ENCODE data around the gene TMEM30A. TPM values are rescaled to one million over a fixed set of nuclear protein-coding genes. Genes with fewer than 3 reads are reported as not detected.

Gene TMEM30A
- total and polyA plus RNA-seq, 4 donors = 33.3 to 71.0 (median 45.4) TPM

GRCh38 chr6:75249837-75250236 is 34.8 kb downstream of the TMEM30A start:
- Histone ChIP-seq H3K4me3 (ENCODE audit: low read depth in 1 of 3, low read length in 3 of 3) (no peak overlapping the region), H3K9me3 (ENCODE audit: control insufficient read depth in 4 of 4, low read length in 3 of 4) (no peaks in the 10 kb centered on the region), H3K9ac (ENCODE audit: low read depth in 1 of 2, low read length in 2 of 2) (no peak overlapping the region), H3K27ac (ENCODE audit: low read depth in 1 of 2, low read length in 2 of 2) (no peak overlapping the region), H3K36me3 (ENCODE audit: control insufficient read depth in 4 of 4, insufficient read depth in 3 of 4, low read depth in 1 of 4, low read length in 3 of 4) (peaks cover 0 to 11% (median 4%) of the 10 kb centered on the region in 4 donors), H3K4me1 (ENCODE audit: control insufficient read depth in 4 of 4, insufficient read depth in 4 of 4, low read length in 3 of 4) (no peaks in the 10 kb centered on the region), H3K27me3 (ENCODE audit: control insufficient read depth in 4 of 4, insufficient read depth in 4 of 4, low read length in 3 of 4) (no peaks in the 10 kb centered on the region)
- DNase-seq (ENCODE audit: low spot score) = no peak
- TF ChIP-seq HNF4A (conservative IDR thresholded peaks at IDR 0.05) (no peak), ATF3 (IDR thresholded peaks at IDR 0.05) (no peak), RXRA (IDR thresholded peaks at IDR 0.05) (no peak), MAX (IDR thresholded peaks at IDR 0.05) (no peak), EGR1 (IDR thresholded peaks at IDR 0.05; ENCODE audit: low read depth in 2 of 2) (no peak), FOXA1 (IDR thresholded peaks at IDR 0.05) (no peak), YY1 (IDR thresholded peaks at IDR 0.05) (no peak), ZBTB33 (IDR thresholded peaks at IDR 0.05) (no peak), SP1 (IDR thresholded peaks at IDR 0.05) (no peak), HNF4G (IDR thresholded peaks at IDR 0.05) (no peak), REST (IDR thresholded peaks at IDR 0.05) (no peak), JUND (IDR thresholded peaks at IDR 0.05) (no peak), CTCF (IDR thresholded peaks at IDR 0.05; ENCODE audit: low read depth, low read length, missing input control) (no peak), NR2F2 (IDR thresholded peaks at IDR 0.05) (no peak), RAD21 (IDR thresholded peaks at IDR 0.05) (no peak), TAF1 (conservative IDR thresholded peaks at IDR 0.05) (no peak)

GRCh38 chr6:75246386-75246785 is 38.2 kb downstream of the TMEM30A start:
- Histone ChIP-seq H3K4me3 (ENCODE audit: low read depth in 1 of 3, low read length in 3 of 3) (no peak overlapping the region), H3K27ac (ENCODE audit: low read depth in 1 of 2, low read length in 2 of 2) (no peak overlapping the region), H3K4me1 (ENCODE audit: control insufficient read depth in 4 of 4, insufficient read depth in 4 of 4, low read length in 3 of 4) (peaks cover 0 to 13% (median 6%) of the 10 kb centered on the region in 4 donors), H3K36me3 (ENCODE audit: control insufficient read depth in 4 of 4, insufficient read depth in 3 of 4, low read depth in 1 of 4, low read length in 3 of 4) (no peaks in the 10 kb centered on the region), H3K9ac (ENCODE audit: low read depth in 1 of 2, low read length in 2 of 2) (no peak overlapping the region), H3K9me3 (ENCODE audit: control insufficient read depth in 4 of 4, low read length in 3 of 4) (no peaks in the 10 kb centered on the region), H3K27me3 (ENCODE audit: control insufficient read depth in 4 of 4, insufficient read depth in 4 of 4, low read length in 3 of 4) (no peaks in the 10 kb centered on the region)
- WGBS = 57% methylated on average over 2 of the region's 2 CpGs
- no peak for DNase-seq (ENCODE audit: low spot score)
- TF ChIP-seq JUND (IDR thresholded peaks at IDR 0.05) = no peak
- TF ChIP-seq RXRA (IDR thresholded peaks at IDR 0.05) = no peak
- TF ChIP-seq GABPA (IDR thresholded peaks at IDR 0.05 in 1 of 2, conservative IDR thresholded peaks at IDR 0.05 in 1 of 2) = no peak
- no peak for TF ChIP-seq RAD21 (IDR thresholded peaks at IDR 0.05)
- no peak for TF ChIP-seq NR2F2 (IDR thresholded peaks at IDR 0.05)
- no peak for TF ChIP-seq REST (IDR thresholded peaks at IDR 0.05)
- no peak for TF ChIP-seq HNF4G (IDR thresholded peaks at IDR 0.05)
- no peak for TF ChIP-seq YY1 (IDR thresholded peaks at IDR 0.05)
- TF ChIP-seq FOXA2 (IDR thresholded peaks at IDR 0.05) = no peak
- TF ChIP-seq FOXA1 (IDR thresholded peaks at IDR 0.05) = no peak
- no peak for TF ChIP-seq EGR1 (IDR thresholded peaks at IDR 0.05; ENCODE audit: low read depth in 2 of 2)
- no peak for TF ChIP-seq HNF4A (conservative IDR thresholded peaks at IDR 0.05)
- no peak for TF ChIP-seq CTCF (IDR thresholded peaks at IDR 0.05; ENCODE audit: low read depth, low read length, missing input control)

Measured in liver (tissue), 9 donors.